Activated gamma-delta T cell (primary cell): ENCODE measurements around the gene ABCB8.
A peak's percentile ranks its signal among the peaks of the same experiment; 100 is the strongest.

Experiments
- DNase-seq: peaks from one replicate; lab custom pipeline; 2025; lab: John Stamatoyannopoulos, UW

ABCB8 gene

DNA sequence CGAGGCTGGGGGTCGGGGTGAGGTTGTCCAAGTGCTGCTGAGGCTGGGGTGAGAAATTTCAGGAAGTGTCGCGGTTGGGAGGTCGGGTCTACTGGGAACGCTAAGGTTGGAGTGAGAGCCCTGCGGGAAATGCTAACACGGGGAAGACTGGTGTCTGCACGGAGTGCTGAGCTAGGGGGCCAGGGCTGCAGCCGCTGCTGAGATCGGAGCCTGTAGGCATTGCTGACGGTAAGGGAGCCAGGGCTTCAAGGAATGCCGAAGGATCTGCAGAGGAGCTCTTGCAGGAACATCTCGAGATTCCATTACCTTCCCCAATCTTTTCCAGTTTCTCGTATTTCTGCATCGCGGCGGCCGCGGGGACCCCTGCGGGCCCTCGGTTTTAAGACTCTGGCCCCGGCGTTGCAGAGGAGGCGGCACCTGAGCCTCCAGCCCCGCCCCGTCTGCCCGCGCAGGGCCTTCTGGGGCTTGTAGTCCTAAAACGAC is 29.3 kb downstream of the ABCB8 start, which contains the start of gene CDK5:
Gene CDK5 (minus strand): TSS at position 392 of the 483 bp plus-strand sequence. CDS start 49 bp downstream, at position 343.
- no peak for DNase-seq

DNA sequence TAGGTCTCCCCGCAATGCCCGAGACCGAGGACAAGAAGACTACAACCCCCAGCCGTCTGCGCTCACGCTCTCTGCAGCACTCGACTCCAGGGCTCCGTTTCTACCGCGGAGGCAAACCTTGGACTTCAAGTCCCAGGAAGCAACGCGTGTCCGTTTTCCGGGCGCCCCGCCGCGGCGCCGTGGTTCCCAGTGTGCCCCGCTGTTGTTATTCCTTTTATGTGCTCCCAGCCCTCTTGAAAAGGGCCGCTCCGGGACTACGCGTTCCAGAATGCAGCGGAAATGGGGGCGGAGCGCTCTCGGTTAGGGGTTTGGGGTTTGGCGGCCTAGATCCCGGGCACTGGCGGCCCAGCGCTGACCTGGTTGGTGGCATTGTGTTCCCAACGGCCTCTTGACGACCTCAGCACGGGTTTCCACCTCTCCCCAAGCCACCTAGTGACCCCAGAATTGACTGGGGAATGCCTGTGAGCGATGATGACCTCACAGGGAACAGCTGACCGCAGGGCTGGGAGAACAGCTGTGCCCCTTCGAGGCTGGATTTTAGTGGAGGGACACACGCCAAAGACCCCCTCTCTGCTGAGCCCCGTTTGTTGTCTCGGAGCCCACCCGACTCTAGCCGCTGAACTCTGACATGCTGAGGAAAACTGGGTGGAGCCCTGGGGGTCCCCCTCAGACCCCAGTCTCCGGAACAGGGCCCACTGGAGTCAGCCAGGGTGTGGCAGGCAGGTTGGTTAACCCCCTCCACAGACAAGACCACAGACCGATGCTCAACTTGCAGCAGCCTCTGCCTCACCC is 29.9 kb downstream of the ABCB8 start:
- peak; percentile 83 for DNase-seq

DNA sequence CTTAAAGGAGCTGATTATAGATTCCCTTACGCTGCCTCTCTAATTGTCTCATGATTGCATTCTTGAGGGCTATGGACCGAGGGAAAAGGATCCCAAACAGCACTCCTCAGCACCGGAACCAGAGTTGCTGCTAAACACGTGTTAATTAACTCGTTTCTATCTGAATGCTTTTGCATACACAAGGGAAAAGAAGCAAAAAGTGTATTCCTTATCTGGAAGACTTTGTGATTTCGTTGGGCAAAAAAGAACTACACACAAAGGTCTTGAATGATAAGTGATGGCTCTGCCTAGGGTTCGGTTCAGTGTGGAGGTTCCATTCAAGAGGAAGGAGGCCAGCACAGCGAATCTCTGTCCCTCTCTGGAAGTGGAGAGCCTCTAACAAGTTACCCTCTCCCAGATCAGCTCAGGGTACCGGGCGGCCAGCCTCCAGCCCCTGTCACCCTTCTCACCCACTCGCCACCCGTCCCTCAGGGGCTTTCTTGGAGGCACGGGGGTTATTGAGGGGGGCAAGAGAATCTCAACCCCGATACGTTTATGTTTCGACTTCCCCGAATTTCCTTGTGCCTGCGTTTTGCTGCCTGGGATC is 30.6 kb downstream of the ABCB8 start:
- no peak for DNase-seq

DNA sequence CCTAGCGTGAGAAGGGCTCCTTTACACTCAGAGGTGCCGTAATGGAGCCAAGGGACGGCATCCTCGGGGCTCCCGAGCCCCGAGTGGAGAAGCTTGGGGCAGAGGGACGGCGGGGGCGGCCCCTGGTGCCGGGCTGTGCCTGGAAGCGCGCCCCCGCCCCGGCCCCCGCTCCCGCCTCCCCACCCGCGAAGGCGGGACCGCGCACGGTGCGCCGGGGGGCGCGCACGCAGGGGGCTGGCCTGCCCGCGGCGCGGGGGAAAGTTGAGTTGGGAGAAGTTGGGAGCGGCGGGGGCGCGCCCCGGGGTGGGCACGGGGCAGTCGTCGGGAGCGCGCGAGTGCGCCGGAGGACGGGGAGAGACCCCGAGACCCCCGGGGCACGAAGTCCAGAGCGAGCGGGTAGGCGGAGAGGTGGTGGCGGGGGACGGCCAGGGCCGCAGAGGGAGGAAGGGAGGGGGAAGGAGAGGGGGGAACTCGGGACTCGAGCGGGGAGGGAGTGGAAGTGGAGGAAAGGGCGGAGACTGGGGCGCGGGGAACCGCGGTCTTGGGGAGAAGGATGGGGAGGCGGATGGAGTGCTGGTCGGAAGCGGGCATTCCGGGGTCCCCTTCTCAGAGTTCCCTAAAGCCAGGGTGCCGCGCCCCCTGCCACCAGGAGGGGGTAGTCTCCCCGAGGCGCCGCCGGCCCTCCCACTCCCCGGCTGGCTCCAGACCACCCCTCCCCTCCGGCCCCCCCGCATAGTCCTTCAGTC is 31.3 kb downstream of the ABCB8 start, which contains the start of gene SLC4A2:
Gene SLC4A2 (plus strand): TSS at position 223 of the 746 bp plus-strand sequence. CDS start 2,399 bp downstream, outside the sequence.
- peak; percentile 62 for DNase-seq

DNA sequence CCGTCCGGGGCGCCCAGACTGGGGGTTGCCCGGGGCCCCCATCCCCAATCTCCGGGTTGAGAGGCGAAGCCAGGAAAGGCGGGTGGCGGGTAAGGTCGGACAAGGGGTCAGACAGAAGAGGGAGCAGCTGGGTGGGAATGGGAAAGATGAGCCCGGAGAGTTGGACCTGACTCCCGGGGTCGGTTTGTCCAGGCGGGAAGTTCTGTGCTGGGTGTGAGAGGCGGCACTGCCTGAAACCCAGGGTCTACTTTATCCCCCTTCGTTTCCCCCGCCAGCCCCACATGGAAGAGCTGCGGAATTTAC is 31.8 kb downstream of the ABCB8 start:
- DNase-seq: no peak

DNA sequence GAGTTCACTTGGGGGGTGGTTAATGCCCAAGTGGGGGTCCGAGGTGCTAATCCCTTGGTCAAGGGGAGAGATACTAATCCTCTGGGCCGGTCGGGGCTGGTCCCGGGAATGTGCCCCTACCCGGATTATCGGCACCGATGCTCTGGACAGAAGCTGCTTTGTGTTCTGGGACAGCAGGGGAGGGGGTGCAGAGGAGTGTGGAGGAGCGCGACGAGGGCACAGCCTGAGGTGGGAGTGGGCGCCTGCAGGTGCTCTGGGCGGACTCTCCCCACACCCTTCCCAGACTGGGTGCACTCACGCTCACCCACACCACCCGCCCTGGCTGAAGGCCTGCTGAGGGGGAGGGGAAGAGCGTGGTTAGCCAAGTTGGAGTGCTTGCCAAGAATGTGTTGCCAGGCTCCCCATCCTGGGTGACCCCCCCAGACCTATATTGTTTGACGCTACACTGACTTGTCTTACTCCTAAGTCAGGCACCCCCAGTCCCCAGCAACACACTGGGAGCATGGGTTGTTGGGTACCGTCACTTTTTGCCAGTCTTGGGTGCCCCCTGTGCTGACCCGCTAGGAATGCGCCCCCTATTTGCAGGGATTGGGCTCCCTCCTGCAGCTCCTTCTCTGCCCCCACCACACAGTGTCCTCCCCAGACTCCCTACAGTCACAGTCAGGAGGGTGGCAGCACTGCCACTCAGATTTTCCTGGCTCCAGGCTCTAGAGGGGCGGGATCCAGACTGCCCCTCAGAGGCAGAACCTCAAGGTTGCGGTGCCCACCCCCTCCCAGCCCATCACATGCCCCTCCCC is 32.4 kb downstream of the ABCB8 start:
- no peak for DNase-seq

DNA sequence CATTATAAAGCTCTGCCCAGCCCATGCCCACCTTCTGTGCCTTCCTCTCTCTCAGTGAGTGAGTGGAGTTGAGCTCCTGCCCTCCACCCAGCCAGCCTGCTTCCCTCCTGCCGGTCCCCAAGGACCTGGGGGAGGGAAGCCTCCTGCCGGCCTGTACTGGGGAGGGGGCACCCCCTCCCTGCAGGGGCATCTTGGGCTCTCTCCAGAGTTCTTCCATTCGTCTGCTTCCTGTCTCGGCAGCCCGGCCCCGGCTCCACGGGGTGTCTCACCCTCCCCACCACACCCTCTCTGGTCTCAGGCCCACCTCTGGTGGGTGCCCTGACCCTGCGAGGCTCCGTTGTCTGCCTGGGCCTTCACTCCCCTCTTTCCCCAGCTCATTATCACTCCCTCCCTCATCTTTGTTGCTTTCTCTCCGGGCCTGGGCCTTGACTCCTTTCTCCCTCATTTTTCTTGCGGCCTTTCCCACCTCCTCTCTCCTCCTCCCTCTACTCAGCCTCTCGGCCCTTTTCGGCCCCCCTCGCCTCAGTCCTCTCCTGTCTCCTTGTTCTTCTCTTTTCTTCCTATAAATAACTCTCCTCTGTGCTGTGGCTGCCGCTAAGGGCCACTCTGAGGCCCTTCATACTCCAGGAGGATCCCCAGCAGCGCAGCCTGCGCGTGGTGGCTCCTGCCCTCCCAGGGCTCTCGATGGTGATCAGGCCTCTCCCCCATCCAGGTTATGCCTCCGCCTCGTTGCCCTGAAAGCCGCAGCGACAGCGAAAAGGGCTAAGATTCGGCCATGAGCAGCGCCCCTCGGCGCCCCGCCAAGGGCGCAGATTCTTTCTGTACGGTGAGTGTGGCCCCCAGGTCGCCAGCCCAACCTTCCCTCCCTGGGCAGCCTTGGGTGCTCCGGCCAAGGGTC is 33.2 kb downstream of the ABCB8 start:
- DNase-seq: no peak

DNA sequence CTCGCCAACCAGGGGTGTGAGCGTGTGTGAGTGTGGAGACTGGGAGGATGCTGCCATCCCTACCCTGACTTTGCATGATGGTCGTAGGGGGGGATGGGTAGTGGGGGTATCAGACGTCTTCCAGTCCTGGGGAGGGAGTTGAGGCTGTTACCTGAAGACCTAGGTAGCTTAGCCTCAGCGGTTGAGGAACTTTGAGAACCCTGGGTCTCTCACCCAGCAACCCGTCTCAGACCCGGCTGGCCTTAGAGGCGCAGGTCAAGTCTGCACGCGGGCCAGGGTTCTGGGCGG is 33.8 kb downstream of the ABCB8 start:
- no peak for DNase-seq

DNA sequence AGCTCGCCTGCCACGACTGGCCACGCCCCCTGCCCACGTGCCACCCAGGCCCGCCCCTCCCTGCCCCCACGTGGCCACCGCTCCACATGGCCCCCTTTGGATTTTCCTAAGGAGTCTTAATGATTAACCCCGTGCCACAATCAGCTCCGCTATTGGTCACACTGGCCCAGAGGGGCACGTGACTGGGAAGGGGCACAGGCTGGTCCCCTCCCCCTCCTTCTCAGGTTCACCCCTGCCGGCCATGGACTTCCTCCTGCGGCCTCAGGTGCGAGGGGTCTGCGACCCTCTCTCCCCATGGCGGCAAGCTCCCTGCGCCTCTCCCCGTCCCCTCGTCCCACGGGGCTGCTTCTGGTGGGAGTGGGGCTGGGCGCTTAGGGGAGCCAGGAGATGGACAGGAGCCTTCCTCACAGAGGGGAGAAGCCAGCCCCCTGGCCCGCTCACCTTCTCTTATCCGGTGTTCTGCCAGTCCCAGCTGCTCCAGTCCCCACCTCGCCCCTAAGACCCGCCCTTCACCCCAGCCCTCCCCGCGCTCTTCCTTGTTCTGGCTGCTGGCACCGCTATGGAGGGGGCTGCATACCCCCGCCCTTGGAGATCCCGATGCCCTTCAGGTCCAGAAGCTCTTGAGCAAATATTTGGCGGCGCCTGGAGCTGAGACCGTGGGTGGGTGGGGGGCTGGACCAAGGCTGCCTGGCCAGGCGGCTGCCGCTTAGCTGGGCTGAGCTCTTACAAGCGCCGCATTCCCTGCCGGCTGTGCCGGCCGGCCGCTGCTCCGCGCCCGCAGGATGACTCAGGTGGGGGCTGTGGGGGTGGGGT is 34.4 kb downstream of the ABCB8 start:
- no peak for DNase-seq

DNA sequence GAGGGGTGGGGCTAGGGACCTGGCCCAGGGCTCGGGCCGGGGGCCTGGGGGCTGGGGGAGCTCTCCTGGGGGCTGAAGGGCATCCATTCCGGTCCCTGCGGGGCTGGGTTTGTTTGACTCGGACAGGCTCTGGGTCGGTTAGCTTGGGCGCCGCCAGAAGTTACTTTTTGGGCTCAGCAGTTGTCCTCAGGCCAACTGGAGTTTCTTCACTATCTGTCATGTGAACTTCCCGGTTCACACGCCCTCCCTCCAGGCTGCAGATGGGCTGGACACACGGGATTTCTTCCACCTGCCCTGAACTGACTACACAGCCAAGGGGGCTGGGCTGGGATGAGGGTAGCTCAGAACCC is 34.9 kb downstream of the ABCB8 start:
- no peak for DNase-seq

DNA sequence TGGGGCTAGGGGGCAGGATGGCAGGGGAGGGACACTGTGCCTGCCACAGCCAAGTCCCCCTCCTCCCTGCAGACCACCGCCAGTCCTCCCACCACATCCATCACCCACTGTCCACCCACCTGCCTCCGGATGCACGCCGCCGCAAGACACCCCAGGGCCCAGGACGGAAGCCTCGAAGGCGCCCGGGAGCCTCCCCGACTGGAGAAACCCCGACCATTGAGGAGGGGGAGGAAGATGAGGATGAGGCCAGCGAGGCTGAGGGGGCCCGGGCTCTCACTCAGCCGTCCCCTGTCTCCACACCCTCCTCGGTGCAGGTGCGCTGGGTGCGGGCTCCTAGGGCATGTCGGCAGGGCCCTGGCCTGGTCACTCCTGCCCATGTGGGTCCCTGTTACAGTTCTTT is 36.2 kb downstream of the ABCB8 start:
- no peak for DNase-seq

DNA sequence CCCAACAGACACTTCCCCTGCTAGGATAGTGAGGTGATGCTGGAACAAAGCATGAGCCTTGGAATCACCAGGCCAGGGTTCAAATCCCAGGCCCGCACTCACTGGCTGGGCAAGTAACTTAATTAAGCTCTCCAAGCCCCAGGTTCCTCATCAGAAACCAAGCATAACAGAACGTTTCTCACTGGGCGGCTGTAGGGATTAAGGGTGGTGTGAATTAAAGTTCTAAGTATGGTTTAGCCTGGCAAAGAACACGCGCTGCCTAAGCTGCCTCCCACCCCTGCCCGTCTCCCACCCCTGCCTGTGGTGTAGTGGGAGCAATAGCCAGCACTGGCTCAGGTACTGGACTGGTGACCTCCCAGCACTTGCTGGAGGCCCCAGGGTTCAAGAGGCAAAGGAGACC is 36.7 kb downstream of the ABCB8 start:
- no peak for DNase-seq

DNA sequence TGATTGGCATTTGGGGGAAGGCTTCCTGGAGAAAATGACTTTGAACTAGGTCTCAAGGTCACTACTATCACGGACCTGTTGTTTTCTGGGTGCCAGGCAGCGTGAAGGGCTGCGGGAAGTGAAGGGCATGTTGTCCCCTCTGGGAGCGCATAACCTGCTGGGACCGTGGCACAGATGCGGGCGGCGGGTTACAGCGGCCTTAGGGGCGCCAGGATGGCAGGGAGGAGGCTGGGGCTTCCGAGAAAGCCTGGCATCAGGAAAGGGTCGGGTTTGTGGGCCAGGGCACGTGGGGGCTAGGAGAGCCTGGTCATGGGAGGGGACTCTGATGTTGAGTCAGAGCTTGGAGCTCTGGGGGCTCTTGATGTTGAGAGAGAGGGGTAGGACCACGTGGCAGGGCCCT is 37.3 kb downstream of the ABCB8 start:
- no peak for DNase-seq

DNA sequence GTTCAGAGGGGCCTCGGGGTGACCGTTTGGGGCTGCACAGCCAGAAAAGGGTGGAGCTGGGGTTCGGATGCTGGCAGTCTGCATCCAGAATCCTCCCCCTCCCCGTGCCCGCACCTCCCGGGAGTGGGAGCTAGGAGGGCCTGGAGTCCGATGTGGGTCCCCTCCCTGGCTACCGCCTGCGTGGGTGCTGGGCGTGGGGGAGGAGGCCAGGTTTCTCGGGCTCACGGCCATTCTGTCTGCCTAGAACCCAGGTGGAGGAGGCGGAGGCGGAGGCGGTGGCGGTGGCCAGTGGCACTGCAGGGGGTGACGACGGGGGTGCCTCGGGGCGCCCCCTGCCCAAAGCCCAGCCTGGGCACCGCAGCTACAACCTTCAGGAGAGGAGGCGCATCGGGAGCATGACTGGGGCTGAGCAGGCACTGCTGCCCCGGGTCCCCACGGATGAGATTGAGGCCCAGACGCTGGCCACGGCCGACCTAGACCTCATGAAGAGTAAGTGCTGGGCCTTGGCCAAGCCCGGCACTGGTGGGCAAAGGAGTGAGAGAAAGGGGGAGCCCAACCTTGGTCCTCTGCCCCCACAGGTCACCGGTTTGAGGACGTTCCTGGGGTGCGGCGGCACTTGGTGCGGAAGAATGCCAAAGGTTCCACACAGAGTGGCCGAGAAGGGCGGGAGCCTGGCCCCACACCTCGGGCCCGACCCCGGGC is 38.2 kb downstream of the ABCB8 start:
- no peak for DNase-seq

DNA sequence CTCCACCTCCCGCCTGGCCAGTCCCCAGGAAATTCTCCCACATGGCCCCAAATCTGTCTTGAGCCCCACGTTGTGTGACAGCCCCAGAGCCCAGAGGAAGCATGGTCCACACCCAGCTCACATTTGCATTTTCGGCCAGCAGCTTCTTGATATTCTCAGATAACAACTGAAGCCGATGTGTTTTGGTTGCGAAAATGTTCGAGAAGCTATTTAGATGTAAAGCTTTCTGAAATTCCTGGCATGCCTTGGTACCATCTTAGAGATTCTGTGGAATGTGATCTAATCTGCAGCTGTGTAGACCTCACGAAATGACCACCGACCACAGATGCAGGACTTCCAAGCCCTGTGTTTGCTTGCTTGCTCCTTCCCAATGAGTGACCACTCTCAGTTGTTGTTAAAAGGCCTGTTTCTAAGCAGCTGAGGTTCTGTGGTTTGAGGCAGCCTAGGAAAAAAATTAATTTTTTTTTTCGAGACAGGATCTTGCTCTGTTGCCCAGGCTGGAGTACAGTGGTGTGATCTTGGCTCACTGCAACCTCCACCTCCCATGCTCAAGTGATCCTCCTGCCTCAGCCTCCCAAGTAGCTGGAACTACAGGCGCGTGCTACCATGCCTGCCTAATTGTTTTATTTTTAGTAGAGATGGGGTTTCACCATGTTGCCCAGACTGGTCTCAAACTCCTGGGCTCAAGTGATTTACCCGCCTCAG is 40.0 kb downstream of the ABCB8 start:
- no peak for DNase-seq

DNA sequence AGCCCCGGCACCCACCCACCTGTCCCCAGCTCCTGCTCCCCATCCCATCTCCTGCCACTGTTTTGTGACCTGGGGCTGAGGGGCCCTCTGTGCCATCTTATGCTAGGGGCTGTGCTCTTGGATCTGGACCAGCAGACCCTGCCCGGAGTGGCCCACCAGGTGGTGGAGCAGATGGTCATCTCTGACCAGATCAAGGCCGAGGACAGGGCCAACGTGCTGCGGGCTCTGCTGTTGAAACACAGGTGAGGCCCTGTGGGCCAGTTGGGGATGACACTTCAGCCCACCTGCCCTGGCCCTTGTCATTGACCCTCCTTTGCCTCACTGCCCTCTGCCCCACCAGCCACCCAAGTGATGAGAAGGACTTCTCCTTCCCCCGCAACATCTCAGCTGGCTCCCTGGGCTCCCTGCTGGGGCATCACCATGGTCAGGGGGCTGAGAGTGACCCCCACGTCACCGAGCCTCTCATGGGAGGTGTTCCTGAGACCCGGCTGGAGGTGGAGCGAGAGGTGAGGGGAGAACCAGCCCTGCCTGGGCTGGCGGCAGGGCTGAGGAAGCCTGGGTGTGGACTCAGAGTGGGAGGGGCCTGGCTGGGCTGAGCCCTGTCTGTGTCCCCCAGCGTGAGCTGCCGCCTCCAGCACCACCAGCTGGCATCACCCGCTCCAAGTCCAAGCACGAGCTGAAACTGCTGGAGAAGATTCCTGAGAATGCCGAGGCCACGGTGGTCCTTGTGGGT is 41.8 kb downstream of the ABCB8 start:
- DNase-seq: no peak

DNA sequence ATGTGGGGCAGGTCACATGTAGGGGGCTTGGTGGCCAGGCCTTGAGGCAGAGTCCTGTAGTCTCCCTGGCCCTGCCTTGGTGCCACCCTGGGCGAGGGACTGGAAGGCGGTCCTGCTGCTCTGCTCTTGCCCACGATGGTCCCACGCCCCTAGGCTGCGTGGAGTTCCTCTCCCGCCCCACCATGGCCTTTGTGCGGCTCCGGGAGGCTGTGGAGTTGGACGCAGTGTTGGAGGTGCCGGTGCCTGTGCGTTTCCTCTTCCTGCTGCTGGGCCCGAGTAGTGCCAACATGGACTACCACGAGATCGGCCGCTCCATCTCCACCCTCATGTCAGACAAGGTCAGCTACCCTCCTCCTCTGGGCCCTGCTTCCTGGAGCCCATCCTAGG is 42.3 kb downstream of the ABCB8 start:
- no peak for DNase-seq

DNA sequence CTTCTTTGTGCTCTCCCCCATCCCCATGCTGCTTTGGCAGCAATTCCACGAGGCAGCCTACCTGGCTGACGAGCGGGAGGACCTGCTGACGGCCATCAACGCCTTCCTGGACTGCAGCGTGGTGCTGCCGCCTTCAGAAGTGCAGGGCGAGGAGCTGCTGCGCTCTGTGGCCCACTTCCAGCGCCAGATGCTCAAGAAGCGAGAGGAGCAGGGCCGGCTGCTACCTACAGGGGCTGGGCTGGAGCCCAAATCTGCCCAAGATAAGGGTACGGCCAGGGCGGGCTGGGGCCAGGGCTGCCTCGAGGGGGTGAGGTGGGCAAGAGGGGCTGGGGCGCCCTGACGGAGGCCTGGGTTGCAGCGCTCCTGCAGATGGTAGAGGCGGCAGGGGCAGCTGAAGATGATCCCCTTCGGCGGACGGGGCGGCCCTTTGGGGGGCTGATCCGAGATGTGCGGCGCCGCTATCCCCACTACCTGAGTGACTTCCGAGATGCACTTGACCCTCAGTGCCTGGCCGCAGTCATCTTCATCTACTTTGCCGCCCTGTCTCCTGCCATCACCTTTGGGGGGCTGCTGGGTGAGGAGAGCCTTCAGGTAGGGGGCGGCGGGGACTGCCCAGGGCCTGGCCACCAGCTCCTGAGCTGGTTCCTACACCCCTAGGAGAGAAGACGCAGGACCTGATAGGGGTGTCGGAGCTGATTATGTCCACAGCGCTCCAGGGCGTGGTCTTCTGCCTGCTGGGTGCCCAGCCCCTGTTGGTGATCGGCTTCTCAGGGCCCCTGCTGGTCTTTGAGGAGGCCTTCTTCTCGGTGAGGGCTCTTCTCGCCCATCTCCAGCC is 43.0 kb downstream of the ABCB8 start:
- no peak for DNase-seq
